SH-SY5Y (cell line): Measurements from ENCODE around the gene P2RY14.

Source experiments
- GATA2 ChIP-seq: IDR thresholded peaks from 2 replicates; pipeline ENCODE4 v1.6.1; 2011; ENCODE audit warnings: mild to moderate bottlenecking, low read depth, low read length
- GATA3 ChIP-seq: IDR thresholded peaks from 2 replicates; pipeline ENCODE4 v1.6.1; 2011; ENCODE audit warnings: low read depth, mild to moderate bottlenecking, low read length, moderate library complexity

- TF ChIP-seq GATA2 = no peak
- no peak for TF ChIP-seq GATA3
Measured at GRCh38 chr3:151307131-151307530, 28.8 kb upstream of the P2RY14 start.
